ENCODE data around the gene MSI2. TPM values are rescaled to one million over a fixed set of nuclear protein-coding genes. Genes with fewer than 3 reads are reported as not detected.

MSI2 gene
- total RNA-seq, result 20.9 and 34.3 TPM in 2 replicates

GRCh38 chr17:57255776-57256681 is at the start of gene MSI2:
Gene MSI2, plus strand, starts transcription at chr17:57256523. Its CDS starts 220 bp downstream, at chr17:57256743.

Other genes with a start within 250 kb of the MSI2 start
- gene AKAP1, start 171.3 kb upstream of the MSI2 start, total RNA-seq, result 12.8 and 21.4 TPM in 2 replicates